ENCODE data around the gene SKP1. TPM values are rescaled to one million over a fixed set of nuclear protein-coding genes. Genes with fewer than 3 reads are reported as not detected.

SKP1 gene
- total RNA-seq, 1 donor from 2014 or later = 234 TPM

DNA sequence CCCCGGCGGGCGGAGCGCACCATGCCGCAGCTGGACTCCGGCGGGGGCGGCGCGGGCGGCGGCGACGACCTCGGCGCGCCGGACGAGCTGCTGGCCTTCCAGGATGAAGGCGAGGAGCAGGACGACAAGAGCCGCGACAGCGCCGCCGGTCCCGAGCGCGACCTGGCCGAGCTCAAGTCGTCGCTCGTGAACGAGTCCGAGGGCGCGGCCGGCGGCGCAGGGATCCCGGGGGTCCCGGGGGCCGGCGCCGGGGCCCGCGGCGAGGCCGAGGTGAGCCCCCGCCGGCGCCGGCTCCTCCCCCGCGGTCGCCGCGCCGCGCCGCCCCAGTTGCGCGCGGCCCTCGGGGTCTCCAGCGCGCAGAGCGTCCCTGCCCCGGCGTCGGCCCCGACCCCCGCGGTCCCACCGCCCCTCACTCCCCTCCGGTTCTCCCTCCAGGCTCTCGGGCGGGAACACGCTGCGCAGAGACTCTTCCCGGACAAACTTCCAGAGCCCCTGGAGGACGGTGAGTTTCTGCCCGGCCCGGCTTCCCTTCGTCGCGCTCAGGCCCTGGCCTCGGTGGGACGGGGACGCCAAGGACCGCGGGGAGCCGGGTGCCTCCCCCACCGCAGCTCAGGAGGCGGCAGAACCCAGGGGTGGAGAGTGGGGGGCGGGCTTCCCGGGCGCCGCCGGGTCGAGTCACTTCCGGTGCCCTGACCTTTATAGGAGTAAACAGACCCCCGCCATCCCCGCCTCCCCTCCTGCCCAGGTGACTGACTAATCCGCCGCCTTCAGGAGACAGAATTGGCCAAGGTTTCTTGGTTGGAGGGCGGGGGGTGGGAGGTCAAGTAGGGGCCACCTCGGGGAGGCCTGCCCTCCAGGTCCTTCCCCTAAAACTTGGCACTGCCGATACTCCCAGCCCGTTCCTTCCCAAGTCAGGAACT lies 61.6 kb downstream of the SKP1 start:
- H3K9me3 ChIP-seq = no peaks in the 10 kb centered on the region
- peak overlapping the region; percentile 58 for H3K4me3 ChIP-seq
- DNase-seq (peak; percentile 75), ATAC-seq (no peak)
- no peaks in the 10 kb centered on the region for H3K36me3 ChIP-seq
- H3K27me3 ChIP-seq = peaks cover 12% of the 10 kb centered on the region
- intact Hi-C loops (cut with DNase I) = no loop called here
- H3K27ac ChIP-seq = no peak overlapping the region
- TF ChIP-seq, protein P1, sequence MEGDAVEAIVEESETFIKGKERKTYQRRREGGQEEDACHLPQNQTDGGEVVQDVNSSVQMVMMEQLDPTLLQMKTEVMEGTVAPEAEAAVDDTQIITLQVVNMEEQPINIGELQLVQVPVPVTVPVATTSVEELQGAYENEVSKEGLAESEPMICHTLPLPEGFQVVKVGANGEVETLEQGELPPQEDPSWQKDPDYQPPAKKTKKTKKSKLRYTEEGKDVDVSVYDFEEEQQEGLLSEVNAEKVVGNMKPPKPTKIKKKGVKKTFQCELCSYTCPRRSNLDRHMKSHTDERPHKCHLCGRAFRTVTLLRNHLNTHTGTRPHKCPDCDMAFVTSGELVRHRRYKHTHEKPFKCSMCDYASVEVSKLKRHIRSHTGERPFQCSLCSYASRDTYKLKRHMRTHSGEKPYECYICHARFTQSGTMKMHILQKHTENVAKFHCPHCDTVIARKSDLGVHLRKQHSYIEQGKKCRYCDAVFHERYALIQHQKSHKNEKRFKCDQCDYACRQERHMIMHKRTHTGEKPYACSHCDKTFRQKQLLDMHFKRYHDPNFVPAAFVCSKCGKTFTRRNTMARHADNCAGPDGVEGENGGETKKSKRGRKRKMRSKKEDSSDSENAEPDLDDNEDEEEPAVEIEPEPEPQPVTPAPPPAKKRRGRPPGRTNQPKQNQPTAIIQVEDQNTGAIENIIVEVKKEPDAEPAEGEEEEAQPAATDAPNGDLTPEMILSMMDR (IDR thresholded peaks at IDR 0.05) = no peak
- H3K4me1 ChIP-seq = peaks cover 17% of the 10 kb centered on the region

GRCh38 chr5:134113902-134114875 lies 62.6 kb downstream of the SKP1 start, which contains the start of gene TCF7:
TCF7 (plus strand) TSS chr5:134114681; CDS start chr5:134114907, 226 bp downstream.
- ATAC-seq (peak; percentile 95), DNase-seq (peak; percentile 88)
- Histone ChIP-seq H3K27me3 (peaks cover 12% of the 10 kb centered on the region), H3K4me1 (peaks cover 17% of the 10 kb centered on the region), H3K4me3 (peak within 1 kb of the TSS; percentile 58), H3K9me3 (no peaks in the 10 kb centered on the region), H3K36me3 (no peaks in the 10 kb centered on the region), H3K27ac (no peak within 1 kb of the TSS)
- intact Hi-C loops (cut with DNase I) = no loop called here
- TF ChIP-seq, protein P1 (IDR thresholded peaks at IDR 0.05) = no peak

DNA sequence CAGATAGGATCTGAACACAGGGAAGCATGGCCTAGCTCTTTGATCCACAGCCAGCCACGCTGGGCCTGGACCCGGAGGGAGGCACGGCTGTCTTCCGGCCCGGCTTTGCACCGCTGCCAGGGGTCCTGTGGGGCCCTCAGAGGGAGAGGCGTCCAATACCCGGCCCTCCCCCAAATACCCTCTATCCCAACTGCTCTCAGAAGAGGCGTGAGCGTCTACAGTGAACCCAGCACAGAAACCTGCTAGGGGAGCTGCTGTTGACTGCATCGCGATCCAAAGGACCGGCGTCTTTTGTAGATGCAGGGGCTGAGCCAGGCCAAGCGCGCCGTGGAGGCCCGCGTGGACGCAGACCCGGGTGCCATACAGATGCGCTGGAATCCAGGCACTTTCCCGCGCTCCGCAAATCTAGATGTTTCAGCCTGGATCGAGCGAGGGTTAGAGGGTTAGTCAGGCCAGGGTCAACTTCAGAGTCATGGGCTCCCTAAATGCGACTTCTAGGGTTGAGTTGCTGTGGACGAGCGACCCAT lies 63.3 kb downstream of the SKP1 start:
- H3K27ac ChIP-seq = no peak overlapping the region
- peaks cover 12% of the 10 kb centered on the region for H3K27me3 ChIP-seq
- intact Hi-C loops (cut with DNase I) = no loop called here
- H3K4me1 ChIP-seq = peaks cover 17% of the 10 kb centered on the region
- ATAC-seq (no peak), DNase-seq (no peak)
- no peaks in the 10 kb centered on the region for H3K36me3 ChIP-seq
- peak overlapping the region; percentile 58 for H3K4me3 ChIP-seq
- TF ChIP-seq, protein P1 (IDR thresholded peaks at IDR 0.05) = no peak
- no peaks in the 10 kb centered on the region for H3K9me3 ChIP-seq

- Histone ChIP-seq H3K36me3 (no peaks in the 10 kb centered on the region), H3K4me1 (peaks cover 17% of the 10 kb centered on the region), H3K4me3 (no peak overlapping the region), H3K9me3 (no peaks in the 10 kb centered on the region), H3K27me3 (peaks cover 12% of the 10 kb centered on the region), H3K27ac (no peak overlapping the region)
- TF ChIP-seq, protein P1 (IDR thresholded peaks at IDR 0.05) = no peak
- no peak for ATAC-seq
- intact Hi-C loops (cut with DNase I) = no loop called here
- DNase-seq = no peak
Observed at GRCh38 chr5:134112726-134113362, 63.9 kb downstream of the SKP1 start.
